H1 (cell line): ENCODE measurements around the gene ARHGAP27. TPM values are rescaled to one million over a fixed set of nuclear protein-coding genes. Genes with fewer than 3 reads are reported as not detected.
"Not testable (repeated sequence)": the region's sequence is repeated elsewhere in the genome, so short reads cannot be mapped to it uniquely, and the experiment has no call there.

ENCODE experiments used
- CTCF ChIA-PET: fragments of 300-600 bp; sonication (Branson Sonifier 250); formaldehyde crosslinking; loops from one replicate; lab custom pipeline; 2021; ENCODE audit not compliant: partially characterized antibody; lab: Charles Lee
- POLR2A ChIA-PET: fragments of 300-600 bp; sonication (Branson Sonifier 250); formaldehyde crosslinking; loops from one replicate; lab custom pipeline; 2021; ENCODE audit warnings: inconsistent platforms; ENCODE audit not compliant: partially characterized antibody; lab: Charles Lee
- DNase-seq, 2 experiments: peaks; one replicate each; pipeline versions ENCODE4 v3.0.0 to v3.0.0-alpha.2; 2010 to 2022; ENCODE audit warnings: low spot score in 2 of 2, low read depth in 1 of 2, mixed read lengths in 1 of 2
- FAIRE-seq: peaks from 2 replicates; lab custom pipeline; 2011; peaks lifted over from hg19 to GRCh38; lab: Jason Lieb, UNC
- H2AFZ ChIP-seq: 2 replicates; pipeline ENCODE4 v1.8.1; 2012; ENCODE audit warnings: low read length, inconsistent platforms
- H2AK5ac ChIP-seq: 2 replicates; pipeline ENCODE4 v1.6.1; 2013; ENCODE audit warnings: low read depth, low read length
- H2BK120ac ChIP-seq: replicated peaks from 2 replicates; pipeline ENCODE3; 2013; ENCODE audit warnings: low read depth, low read length, inconsistent platforms
- H2BK12ac ChIP-seq: 2 replicates; pipeline ENCODE4 v1.6.1; 2013; ENCODE audit warnings: low read depth, low read length
- H2BK15ac ChIP-seq: 2 replicates; pipeline ENCODE4 v1.6.1; 2013; ENCODE audit warnings: low read length
- H2BK20ac ChIP-seq: 2 replicates; pipeline ENCODE4 v1.6.1; 2013; ENCODE audit warnings: low read length
- H2BK5ac ChIP-seq: 2 replicates; pipeline ENCODE4 v1.6.1; 2013; ENCODE audit warnings: low read depth, low read length
- H3K14ac ChIP-seq: 2 replicates; pipeline ENCODE4 v1.6.1; 2013; ENCODE audit warnings: inconsistent platforms; ENCODE audit not compliant: insufficient read length
- H3K18ac ChIP-seq: 2 replicates; pipeline ENCODE4 v1.6.1; 2013; ENCODE audit warnings: low read length; ENCODE audit errors: extremely low read depth
- H3K23ac ChIP-seq: 2 replicates; pipeline ENCODE4 v1.6.1; 2013; ENCODE audit warnings: inconsistent platforms; ENCODE audit not compliant: insufficient read length
- H3K23me2 ChIP-seq: 2 replicates; pipeline ENCODE4 v1.6.1; 2013; ENCODE audit warnings: low read depth, low read length
- H3K27ac ChIP-seq: 2 replicates; pipeline ENCODE4 v1.6.1; 2011; ENCODE audit warnings: low read depth, low read length, inconsistent platforms
- H3K27me3 ChIP-seq, 4 experiments: replicated peaks in 1 of 4; 1 replicate in 1 of 4; 2 replicates in 3 of 4; pipeline versions ENCODE4 v1.6.1 to v1.8.1; 2011 to 2013; ENCODE audit warnings: low read length in 3 of 4, mild to moderate bottlenecking in 3 of 4, inconsistent platforms in 2 of 4, mixed read lengths in 2 of 4, moderate library complexity in 1 of 4; ENCODE audit not compliant: control insufficient read depth in 3 of 4, insufficient read depth in 3 of 4; ENCODE audit errors: extremely low read depth in 1 of 4
- H3K36me3 ChIP-seq, 4 experiments: 2 replicates each; pipeline versions ENCODE4 v1.6.1 to v1.8.1; 2011 to 2013; ENCODE audit warnings: mild to moderate bottlenecking in 4 of 4, low read length in 3 of 4, moderate library complexity in 2 of 4, control low read depth in 1 of 4, inconsistent platforms in 1 of 4; ENCODE audit not compliant: insufficient read depth in 4 of 4, control insufficient read depth in 2 of 4
- H3K4ac ChIP-seq: replicated peaks from 2 replicates; pipeline ENCODE3; 2013; ENCODE audit warnings: low read length, low read depth, mixed read lengths, inconsistent platforms; ENCODE audit not compliant: insufficient read length
- H3K4me1 ChIP-seq, 4 experiments: replicated peaks in 1 of 4; 1 replicate in 1 of 4; 2 replicates in 3 of 4; pipeline versions ENCODE4 v1.6.1 to v1.8.1; 2011 to 2013; ENCODE audit warnings: low read length in 3 of 4, inconsistent platforms in 2 of 4, mixed read lengths in 1 of 4; ENCODE audit not compliant: insufficient read depth in 4 of 4, control insufficient read depth in 3 of 4
- H3K4me2 ChIP-seq, 2 experiments: 2 replicates each; pipeline versions ENCODE4 v1.6.1 to v1.8.1; 2011 to 2013; ENCODE audit warnings: low read depth in 2 of 2, low read length in 2 of 2, control low read depth in 1 of 2, inconsistent platforms in 1 of 2, mild to moderate bottlenecking in 1 of 2; ENCODE audit not compliant: insufficient read depth in 1 of 2
- H3K4me3 ChIP-seq, 4 experiments: fragments of 200-600, 300-600 bp in 1 of 4; sonication (generic), shearing (Covaris generic), sonication (Bioruptor Twin) in 1 of 4; 2 replicates each; pipeline versions ENCODE4 v1.5.1 to v1.8.1; 2011 to 2016; ENCODE audit warnings: low read length in 4 of 4, low read depth in 3 of 4, control low read depth in 2 of 4, inconsistent platforms in 2 of 4, mild to moderate bottlenecking in 2 of 4, mixed read lengths in 1 of 4, moderate library complexity in 1 of 4; ENCODE audit not compliant: insufficient read depth in 2 of 4; ENCODE audit errors: extremely low read depth in 1 of 4
- H3K56ac ChIP-seq: replicated peaks from 2 replicates; pipeline ENCODE3; 2013; ENCODE audit warnings: low read depth, mild to moderate bottlenecking, mixed read lengths, low read length, inconsistent platforms; ENCODE audit not compliant: insufficient read length
- H3K79me1 ChIP-seq: 2 replicates; pipeline ENCODE4 v1.6.1; 2013; ENCODE audit warnings: low read depth, low read length, control low read depth
- H3K79me2 ChIP-seq, 2 experiments: 2 replicates each; pipeline versions ENCODE4 v1.6.1 to v1.8.1; 2012 to 2013; ENCODE audit warnings: low read length in 2 of 2, mild to moderate bottlenecking in 2 of 2, inconsistent platforms in 1 of 2; ENCODE audit not compliant: insufficient read depth in 2 of 2, control insufficient read depth in 1 of 2
- H3K9ac ChIP-seq, 4 experiments: replicated peaks in 1 of 4; 1 replicate in 1 of 4; 2 replicates in 3 of 4; pipeline versions ENCODE4 v1.6.1 to v1.8.1; 2011 to 2013; ENCODE audit warnings: low read depth in 3 of 4, low read length in 3 of 4, control low read depth in 2 of 4, mild to moderate bottlenecking in 2 of 4, moderate library complexity in 2 of 4, inconsistent platforms in 1 of 4; ENCODE audit errors: extremely low read depth in 1 of 4
- H3K9me3 ChIP-seq, 2 experiments: 2 replicates each; pipeline versions ENCODE4 v1.6.1 to v1.8.1; 2012 to 2013; ENCODE audit warnings: mild to moderate bottlenecking in 2 of 2, moderate library complexity in 2 of 2, control low read depth in 1 of 2, inconsistent platforms in 1 of 2, low read depth in 1 of 2, low read length in 1 of 2, mixed read lengths in 1 of 2; ENCODE audit not compliant: insufficient read depth in 2 of 2
- H4K20me1 ChIP-seq, 2 experiments: replicated peaks in 1 of 2; 2 replicates each; pipeline versions ENCODE3 to v1.8.1; 2011 to 2013; ENCODE audit warnings: inconsistent platforms in 2 of 2, low read length in 2 of 2, mild to moderate bottlenecking in 1 of 2; ENCODE audit not compliant: insufficient read depth in 2 of 2, control insufficient read depth in 1 of 2
- H4K5ac ChIP-seq: 2 replicates; pipeline ENCODE4 v1.6.1; 2013; ENCODE audit warnings: low read length, low read depth, mixed read lengths, inconsistent platforms; ENCODE audit not compliant: insufficient read length
- H4K8ac ChIP-seq: 2 replicates; pipeline ENCODE4 v1.8.0; 2013; ENCODE audit warnings: mild to moderate bottlenecking, moderate library complexity, low read length, inconsistent platforms; ENCODE audit not compliant: insufficient read depth; ENCODE audit errors: extremely low read depth
- H4K91ac ChIP-seq: replicated peaks from 2 replicates; pipeline ENCODE3; 2013; ENCODE audit warnings: low read length, mixed read lengths, inconsistent platforms; ENCODE audit not compliant: insufficient read length
- WGBS, 2 experiments: shearing (Covaris generic) in 1 of 2; methylation state at CpG; one replicate each; pipeline versions ENCODE4 v1.1.6 to v1.1.7; 2013 to 2015; ENCODE audit warnings: low lambda C conversion rate in 2 of 2, mixed read lengths in 2 of 2, inconsistent platforms in 1 of 2, low coverage in 1 of 2, missing lambda C conversion rate in 1 of 2; ENCODE audit not compliant: insufficient replicate concordance in 2 of 2, insufficient coverage in 1 of 2, insufficient read length in 1 of 2; ENCODE audit errors: extremely low coverage in 1 of 2, missing lambda C conversion rate in 1 of 2; 5-methylcytosine and 5-hydroxymethylcytosine counted together
- polyA plus RNA-seq, 7 experiments: library from polyadenylated mRNA; depleted of rRNA in 3 of 7; stranded (reverse) in 5 of 7; unstranded in 2 of 7; fragments of >200 nt in 5 of 7; fragments of 200-250 nt in 2 of 7; gene quantifications; 1 replicate in 5 of 7; 2 replicates in 1 of 7; 4 replicates in 1 of 7; pipeline versions ENCODE4 v1.2.1 to v1.2.3, GENCODE V29; 2011 to 2013; ENCODE audit warnings: missing spikeins in 2 of 7, mixed read lengths in 2 of 7
- total RNA-seq: library from RNA; stranded (reverse); fragmentation: NEBNext Ultra II Directional; extraction: Animal tissue kit (Norgen Biotek cat#: 25700); gene quantifications from 2 replicates; pipeline ENCODE4 v1.2.1, GENCODE V29; 2021

ARHGAP27 gene
- total and polyA plus RNA-seq, 2 of the 8 experiments (the other 6 are each of a cell fraction or from before 2014, with no cell fraction given), result 11.6 to 13.1 TPM

GRCh38 chr17:45461524-45462327 lies 29.1 kb upstream of the ARHGAP27 start:
- H3K4me1 ChIP-seq, POLR2A ChIA-PET, H4K20me1 ChIP-seq, H3K23me2 ChIP-seq, H4K91ac ChIP-seq, H4K5ac ChIP-seq, H3K9me3 ChIP-seq, H3K4ac ChIP-seq, H2BK20ac ChIP-seq, FAIRE-seq, H2AK5ac ChIP-seq, H4K8ac ChIP-seq, H3K79me1 ChIP-seq, H3K14ac ChIP-seq, H3K18ac ChIP-seq, H3K27ac ChIP-seq, H3K79me2 ChIP-seq, H2BK15ac ChIP-seq, CTCF ChIA-PET, H2BK12ac ChIP-seq, H3K4me2 ChIP-seq, H3K56ac ChIP-seq, H2BK5ac ChIP-seq, H3K9ac ChIP-seq, H3K36me3 ChIP-seq, H3K4me3 ChIP-seq, H2BK120ac ChIP-seq, H3K27me3 ChIP-seq, H3K23ac ChIP-seq, H2AFZ ChIP-seq, DNase-seq: not testable (repeated sequence)
- 89% methylated on average over 7 of the region's 8 CpGs; no CpG with 5 or more reads in 1 of the 2 experiments for WGBS, 2 experiments

GRCh38 chr17:45460422-45460821 lies 27.8 kb upstream of the ARHGAP27 start:
- H2BK15ac ChIP-seq, CTCF ChIA-PET, H3K4me2 ChIP-seq, H2BK12ac ChIP-seq, H4K20me1 ChIP-seq, H4K91ac ChIP-seq, H4K8ac ChIP-seq, DNase-seq, H3K36me3 ChIP-seq, H2AFZ ChIP-seq, H3K9ac ChIP-seq, H3K79me1 ChIP-seq, H3K9me3 ChIP-seq, H3K79me2 ChIP-seq, H3K4me3 ChIP-seq, POLR2A ChIA-PET, H3K4ac ChIP-seq, H3K27me3 ChIP-seq, H3K23ac ChIP-seq, H3K56ac ChIP-seq, H3K18ac ChIP-seq, H3K23me2 ChIP-seq, H4K5ac ChIP-seq, H3K27ac ChIP-seq, H3K4me1 ChIP-seq, H3K14ac ChIP-seq, H2AK5ac ChIP-seq, H2BK5ac ChIP-seq, FAIRE-seq, H2BK20ac ChIP-seq, H2BK120ac ChIP-seq: not testable (repeated sequence)
- WGBS, 2 experiments, result 92% methylated on average over 5 of the region's 5 CpGs; no CpG with 5 or more reads in 1 of the 2 experiments
